ENCODE measurements around the gene GAK. TPM values are rescaled to one million over a fixed set of nuclear protein-coding genes. Genes with fewer than 3 reads are reported as not detected.

GAK gene
- total RNA-seq, 4 donors from 2014 or later, result 50.6 to 1,098 (median 104) TPM

DNA sequence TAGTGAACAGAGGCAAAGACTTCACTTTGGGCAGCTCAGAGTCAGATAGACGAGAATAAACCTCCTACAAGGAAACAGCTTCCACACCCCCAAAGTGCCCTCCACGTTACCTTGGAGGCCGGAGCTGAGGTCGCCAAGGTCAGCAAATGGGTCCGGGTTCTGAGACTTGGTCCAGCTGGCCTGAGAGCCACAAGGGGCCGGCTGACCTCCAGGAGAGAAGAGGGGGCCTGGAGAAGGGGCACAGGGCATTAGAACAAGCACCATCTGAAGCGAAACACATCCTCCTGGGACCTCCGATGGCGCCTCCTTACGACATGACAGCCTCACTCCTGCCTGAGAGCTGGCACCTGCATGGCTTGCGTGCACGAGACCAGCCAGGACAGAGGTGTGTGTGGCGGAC, 72.6 kb downstream of the GAK start:
- Histone ChIP-seq H3K4me3 (no peak overlapping the region), H3K27me3 (no peaks in the 10 kb centered on the region), H3K27ac (no peak overlapping the region), H3K36me3 (no peaks in the 10 kb centered on the region), H3K9me3 (no peaks in the 10 kb centered on the region), H3K4me1 (no peaks in the 10 kb centered on the region)
- no peak for DNase-seq
- intact Hi-C loops (cut with DNase I; ENCODE audit: low total_unique reads), result no loop called here
- TF ChIP-seq POLR2A (IDR thresholded peaks at IDR 0.05), result no peak
- TF ChIP-seq, protein P1, sequence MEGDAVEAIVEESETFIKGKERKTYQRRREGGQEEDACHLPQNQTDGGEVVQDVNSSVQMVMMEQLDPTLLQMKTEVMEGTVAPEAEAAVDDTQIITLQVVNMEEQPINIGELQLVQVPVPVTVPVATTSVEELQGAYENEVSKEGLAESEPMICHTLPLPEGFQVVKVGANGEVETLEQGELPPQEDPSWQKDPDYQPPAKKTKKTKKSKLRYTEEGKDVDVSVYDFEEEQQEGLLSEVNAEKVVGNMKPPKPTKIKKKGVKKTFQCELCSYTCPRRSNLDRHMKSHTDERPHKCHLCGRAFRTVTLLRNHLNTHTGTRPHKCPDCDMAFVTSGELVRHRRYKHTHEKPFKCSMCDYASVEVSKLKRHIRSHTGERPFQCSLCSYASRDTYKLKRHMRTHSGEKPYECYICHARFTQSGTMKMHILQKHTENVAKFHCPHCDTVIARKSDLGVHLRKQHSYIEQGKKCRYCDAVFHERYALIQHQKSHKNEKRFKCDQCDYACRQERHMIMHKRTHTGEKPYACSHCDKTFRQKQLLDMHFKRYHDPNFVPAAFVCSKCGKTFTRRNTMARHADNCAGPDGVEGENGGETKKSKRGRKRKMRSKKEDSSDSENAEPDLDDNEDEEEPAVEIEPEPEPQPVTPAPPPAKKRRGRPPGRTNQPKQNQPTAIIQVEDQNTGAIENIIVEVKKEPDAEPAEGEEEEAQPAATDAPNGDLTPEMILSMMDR (IDR thresholded peaks at IDR 0.05), result no peak

DNA sequence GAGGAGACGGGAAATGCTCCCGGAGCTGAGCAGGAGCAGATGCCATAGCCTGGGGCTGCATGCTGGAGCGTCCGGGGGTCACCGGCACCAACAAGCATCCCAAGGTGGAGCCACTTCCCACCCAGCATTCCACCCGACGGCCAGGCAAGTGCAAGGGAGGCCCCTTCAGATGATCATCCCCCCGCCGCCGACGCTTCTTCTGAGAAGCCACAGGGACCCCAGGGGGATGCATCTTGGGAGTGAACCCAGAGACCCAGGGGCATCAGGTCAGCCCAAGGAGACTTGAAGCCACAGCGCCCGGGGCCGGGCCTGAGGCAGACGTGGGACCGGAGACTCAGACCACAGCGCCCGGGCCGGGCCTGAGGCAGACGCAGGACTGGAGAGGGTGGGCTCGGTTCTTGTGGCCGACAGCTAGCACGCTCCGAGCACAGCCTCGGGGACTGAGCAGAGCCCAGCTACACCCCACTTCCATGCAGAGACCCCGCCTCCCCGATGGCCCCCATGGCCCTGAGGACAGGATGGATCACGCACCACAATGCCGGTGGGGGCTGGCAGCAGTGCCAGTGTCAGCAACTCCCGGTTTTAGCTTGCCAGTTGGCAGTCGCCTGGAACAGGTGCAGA, 73.2 kb downstream of the GAK start:
- no peak for DNase-seq
- TF ChIP-seq, protein P1 (IDR thresholded peaks at IDR 0.05), result no peak
- no peak for TF ChIP-seq POLR2A (IDR thresholded peaks at IDR 0.05)
- Histone ChIP-seq H3K4me3 (no peak overlapping the region), H3K27me3 (no peaks in the 10 kb centered on the region), H3K4me1 (no peaks in the 10 kb centered on the region), H3K36me3 (no peaks in the 10 kb centered on the region), H3K27ac (no peak overlapping the region), H3K9me3 (no peaks in the 10 kb centered on the region)
- intact Hi-C loops (cut with DNase I; ENCODE audit: low total_unique reads), result no loop called here

DNA sequence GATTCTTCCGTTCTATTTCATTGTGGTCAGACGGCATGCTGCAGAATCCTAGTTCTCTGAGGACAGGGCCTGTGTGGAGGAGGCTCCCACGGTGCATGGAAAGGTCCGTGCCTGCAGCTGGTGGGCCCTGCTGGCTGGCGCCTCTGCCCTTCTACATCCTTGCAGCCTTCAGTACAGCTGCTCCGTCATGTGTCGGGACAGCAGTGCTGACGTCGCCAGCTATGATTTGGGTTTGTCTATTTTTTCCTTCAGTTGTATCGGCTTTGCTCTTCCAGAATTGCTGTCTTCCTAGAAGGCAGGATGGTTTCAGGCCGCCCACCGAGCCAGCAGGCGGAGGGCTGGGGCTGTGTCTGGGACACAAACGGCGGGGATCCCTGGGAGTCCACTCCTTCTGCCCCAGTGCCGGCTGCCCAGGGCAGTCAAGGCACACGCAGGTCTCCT, 74.1 kb downstream of the GAK start:
- TF ChIP-seq, protein P1 (IDR thresholded peaks at IDR 0.05), result no peak
- TF ChIP-seq POLR2A (IDR thresholded peaks at IDR 0.05), result no peak
- H3K9me3 ChIP-seq, result no peaks in the 10 kb centered on the region
- no peaks in the 10 kb centered on the region for H3K36me3 ChIP-seq
- no peaks in the 10 kb centered on the region for H3K27me3 ChIP-seq
- no peak overlapping the region for H3K27ac ChIP-seq
- intact Hi-C loops (cut with DNase I; ENCODE audit: low total_unique reads), result no loop called here
- H3K4me3 ChIP-seq, result no peak overlapping the region
- no peaks in the 10 kb centered on the region for H3K4me1 ChIP-seq
- no peak for DNase-seq

DNA sequence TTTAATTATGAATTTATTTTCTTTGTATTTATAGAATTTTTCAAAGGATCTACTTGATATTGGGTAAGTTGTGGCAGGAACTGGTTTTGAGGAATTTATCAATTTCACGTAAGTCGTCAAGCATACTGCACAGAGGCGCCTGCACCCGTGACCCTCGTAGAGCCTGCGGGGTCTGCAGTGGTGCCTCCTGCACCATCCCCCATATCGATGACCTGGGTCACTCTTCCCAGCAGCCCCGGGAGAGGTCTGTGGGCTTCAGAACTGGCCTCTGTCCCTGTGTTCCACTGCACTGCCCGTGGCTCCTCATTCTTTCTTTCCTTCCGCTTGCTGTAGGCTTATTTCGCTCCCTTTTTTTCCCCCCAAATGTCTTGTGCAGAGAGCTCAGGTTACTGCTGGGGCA, 74.7 kb downstream of the GAK start:
- Histone ChIP-seq H3K9me3 (no peaks in the 10 kb centered on the region), H3K4me1 (no peaks in the 10 kb centered on the region), H3K4me3 (no peak overlapping the region), H3K27me3 (no peaks in the 10 kb centered on the region), H3K36me3 (no peaks in the 10 kb centered on the region), H3K27ac (no peak overlapping the region)
- DNase-seq, result no peak
- TF ChIP-seq POLR2A (IDR thresholded peaks at IDR 0.05), result no peak
- TF ChIP-seq, protein P1 (IDR thresholded peaks at IDR 0.05), result no peak
- intact Hi-C loops (cut with DNase I; ENCODE audit: low total_unique reads), result no loop called here

DNA sequence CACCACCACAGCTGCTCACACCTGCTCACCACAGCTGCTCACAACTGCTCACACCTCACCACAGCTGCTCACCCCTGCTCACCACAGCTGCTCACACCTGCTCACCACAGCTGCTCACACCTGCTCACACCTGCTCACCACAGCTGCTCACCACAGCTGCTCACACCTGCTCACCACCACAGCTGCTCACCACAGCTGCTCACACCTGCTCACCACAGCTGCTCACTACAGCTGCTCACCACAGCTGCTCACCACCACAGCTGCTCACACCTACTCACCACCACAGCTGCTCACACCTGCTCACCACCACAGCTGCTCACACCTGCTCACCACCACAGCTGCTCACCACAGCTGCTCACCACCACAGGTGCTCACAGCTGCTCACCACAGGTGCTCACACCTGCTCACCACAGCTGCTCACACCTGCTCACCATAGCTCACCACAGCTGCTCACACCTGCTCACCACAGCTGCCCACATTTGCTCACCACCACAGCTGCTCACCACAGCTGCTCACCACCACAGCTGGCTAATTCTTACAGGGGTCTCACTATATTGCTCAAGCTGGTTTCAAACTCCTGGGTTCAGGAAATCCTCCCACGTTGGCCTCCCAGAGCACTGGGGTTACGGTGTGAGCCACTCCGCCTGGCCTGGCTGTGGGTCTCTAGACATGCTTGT, 75.8 kb downstream of the GAK start:
- Histone ChIP-seq H3K36me3 (no peaks in the 10 kb centered on the region), H3K4me1 (no peaks in the 10 kb centered on the region), H3K27me3 (no peaks in the 10 kb centered on the region), H3K27ac (no peak overlapping the region), H3K4me3 (no peak overlapping the region), H3K9me3 (no peaks in the 10 kb centered on the region)
- TF ChIP-seq POLR2A (IDR thresholded peaks at IDR 0.05), result no peak
- TF ChIP-seq, protein P1 (IDR thresholded peaks at IDR 0.05), result no peak
- intact Hi-C loops (cut with DNase I; ENCODE audit: low total_unique reads), result no loop called here
- DNase-seq, result no peak
